Measurements from ENCODE around the gene TSPEAR.
"Not testable (repeated sequence)": the region's sequence is repeated elsewhere in the genome, so short reads cannot be mapped to it uniquely, and the experiment has no call there.

TSPEAR gene

GRCh38 chr21:44649521-44650100 lies 61.8 kb downstream of the TSPEAR start:
- DNase-seq, result no peak

DNA sequence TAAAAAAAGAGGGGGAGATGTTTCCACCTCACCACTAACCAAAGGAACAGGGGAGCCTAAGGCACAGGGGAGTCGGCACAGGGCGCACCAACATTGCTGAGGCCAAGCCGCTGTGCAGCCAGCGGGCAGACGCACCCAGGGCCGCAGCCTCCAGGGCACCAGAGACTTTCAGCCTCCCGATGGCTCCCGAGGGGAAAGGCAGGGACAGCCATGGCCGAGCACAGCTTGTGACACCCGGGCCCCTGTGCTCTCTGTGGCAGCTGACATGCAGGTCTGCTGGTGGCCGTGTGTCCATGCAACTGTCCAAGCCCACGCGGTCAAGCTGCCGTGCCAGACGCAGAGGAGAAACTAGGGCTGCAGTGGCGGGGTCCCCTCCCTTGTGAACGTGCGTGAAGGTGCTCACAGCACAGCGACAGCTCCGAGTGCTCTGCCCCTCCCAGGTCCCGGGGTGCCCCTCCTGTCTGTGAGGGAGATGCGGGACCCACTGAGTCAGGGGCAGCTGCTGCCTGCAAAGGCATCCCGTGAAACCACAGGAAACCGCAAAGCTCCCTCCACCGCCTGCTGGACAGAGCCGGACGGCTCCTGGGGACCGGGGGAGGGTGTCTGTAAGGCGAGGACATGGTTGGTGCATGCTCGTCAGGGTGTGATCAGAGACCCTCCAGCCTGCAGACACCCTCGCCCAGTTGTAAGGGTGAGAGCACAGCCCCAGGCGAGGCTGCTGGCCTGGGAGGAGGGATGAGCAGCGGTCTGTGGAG lies 62.6 kb downstream of the TSPEAR start:
- DNase-seq, result no peak

- no peak for DNase-seq
These were observed 64.2 kb downstream of the TSPEAR start for GRCh38 chr21:44647222-44647552.

DNA sequence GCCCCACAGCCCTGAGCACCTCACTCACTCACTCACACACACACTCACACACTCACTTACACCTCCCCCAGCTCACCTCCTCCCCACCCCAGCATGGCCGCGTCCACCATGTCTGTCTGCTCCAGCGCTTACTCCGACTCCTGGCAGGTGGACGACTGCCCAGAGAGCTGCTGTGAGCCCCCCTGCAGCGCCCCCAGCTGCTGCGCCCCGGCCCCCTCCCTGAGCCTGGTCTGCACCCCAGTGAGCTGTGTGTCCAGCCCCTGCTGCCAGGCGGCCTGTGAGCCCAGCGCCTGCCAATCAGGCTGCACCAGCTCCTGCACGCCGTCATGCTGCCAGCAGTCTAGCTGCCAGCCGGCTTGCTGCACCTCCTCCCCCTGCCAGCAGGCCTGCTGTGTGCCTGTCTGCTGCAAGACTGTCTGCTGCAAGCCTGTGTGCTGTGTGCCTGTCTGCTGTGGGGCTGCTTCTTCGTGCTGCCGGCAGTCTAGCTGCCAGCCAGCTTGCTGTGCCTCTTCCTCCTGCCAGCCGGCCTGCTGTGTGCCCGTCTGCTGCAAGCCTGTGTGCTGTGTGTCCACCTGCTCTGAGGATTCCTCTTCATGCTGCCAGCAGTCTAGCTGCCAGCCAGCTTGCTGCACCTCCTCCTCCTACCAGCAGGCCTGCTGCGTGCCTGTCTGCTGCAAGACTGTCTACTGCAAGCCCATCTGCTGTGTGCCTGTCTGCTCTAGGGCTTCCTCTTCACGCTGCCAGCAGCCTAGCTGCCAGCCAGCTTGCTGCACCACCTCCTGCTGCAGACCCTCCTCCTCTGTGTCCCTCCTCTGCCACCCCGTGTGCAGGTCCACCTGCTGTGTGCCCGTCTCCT lies 64.8 kb downstream of the TSPEAR start, which contains the start of gene KRTAP10-11:
TSS of gene KRTAP10-11 (plus strand) at position 49 of the 856 bp plus-strand sequence. CDS start at position 94, 45 bp downstream.
- DNase-seq, result not testable (repeated sequence)

DNA sequence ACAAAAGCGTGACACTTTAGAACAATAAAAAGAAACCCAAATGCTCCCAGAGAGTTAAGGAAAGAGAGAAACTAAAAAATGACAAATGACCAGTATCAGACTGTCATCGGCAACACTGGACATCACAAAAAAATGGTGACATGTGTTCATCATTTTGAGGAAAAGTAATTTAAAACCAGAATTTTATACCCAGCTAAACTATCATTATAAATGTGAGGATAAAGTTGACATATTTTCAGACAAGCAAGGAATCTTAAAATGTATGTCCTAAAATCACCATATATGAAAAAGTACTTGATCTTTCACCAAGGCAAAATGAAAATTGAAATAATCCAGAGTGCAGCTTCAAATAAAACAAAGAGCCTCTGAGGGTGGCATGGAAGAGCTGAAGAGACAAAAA lies 66.5 kb downstream of the TSPEAR start:
- DNase-seq, result no peak

DNA sequence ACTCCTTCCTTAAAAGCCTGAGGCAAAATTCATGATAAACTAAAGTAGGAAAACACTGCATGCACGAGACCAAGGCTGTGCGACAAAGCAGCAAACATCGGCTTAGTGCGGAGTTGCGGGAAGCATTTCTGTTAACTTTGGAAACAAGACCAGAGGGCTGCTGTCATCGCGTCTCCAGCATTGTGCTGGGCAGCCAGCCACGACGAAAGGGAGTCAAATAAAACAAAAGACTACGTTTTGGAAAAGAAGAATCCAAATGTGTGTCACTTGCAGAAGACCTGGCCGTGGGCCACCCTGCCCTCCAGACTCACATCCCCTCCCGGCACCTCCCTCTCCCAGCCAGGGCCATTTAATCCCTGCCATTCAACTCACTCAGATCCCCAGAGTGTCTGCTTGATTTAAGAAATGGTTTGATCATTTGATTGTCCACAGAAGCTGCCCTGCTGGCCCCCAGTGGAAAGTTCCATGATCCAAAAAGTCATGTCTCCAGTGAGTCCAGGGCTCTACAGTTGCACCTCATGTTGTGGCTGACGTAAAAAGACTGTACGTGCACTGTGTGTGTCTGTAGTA lies 67.5 kb downstream of the TSPEAR start:
- no peak for DNase-seq

GRCh38 chr21:44640761-44641160 lies 70.6 kb downstream of the TSPEAR start:
- no peak for DNase-seq

DNA sequence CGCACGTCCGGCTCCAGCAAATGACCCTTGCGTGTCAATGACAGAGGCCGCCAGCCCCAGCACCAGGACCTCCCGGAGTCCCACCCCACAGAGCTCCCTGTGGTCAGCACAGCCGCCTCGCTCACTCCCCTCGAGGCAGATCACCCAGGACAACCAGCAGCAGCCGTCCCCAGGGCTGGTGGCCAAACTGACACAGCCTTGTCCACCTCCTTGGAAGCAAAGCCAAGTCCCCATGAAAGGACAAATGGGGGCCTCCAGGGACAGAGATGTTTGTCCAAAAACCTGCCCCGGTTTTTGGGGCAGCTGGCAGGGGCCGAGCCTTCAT lies 72.1 kb downstream of the TSPEAR start:
- no peak for DNase-seq

- DNase-seq, result not testable (repeated sequence)
These were observed 72.7 kb downstream of the TSPEAR start for GRCh38 chr21:44638506-44639330.

DNA sequence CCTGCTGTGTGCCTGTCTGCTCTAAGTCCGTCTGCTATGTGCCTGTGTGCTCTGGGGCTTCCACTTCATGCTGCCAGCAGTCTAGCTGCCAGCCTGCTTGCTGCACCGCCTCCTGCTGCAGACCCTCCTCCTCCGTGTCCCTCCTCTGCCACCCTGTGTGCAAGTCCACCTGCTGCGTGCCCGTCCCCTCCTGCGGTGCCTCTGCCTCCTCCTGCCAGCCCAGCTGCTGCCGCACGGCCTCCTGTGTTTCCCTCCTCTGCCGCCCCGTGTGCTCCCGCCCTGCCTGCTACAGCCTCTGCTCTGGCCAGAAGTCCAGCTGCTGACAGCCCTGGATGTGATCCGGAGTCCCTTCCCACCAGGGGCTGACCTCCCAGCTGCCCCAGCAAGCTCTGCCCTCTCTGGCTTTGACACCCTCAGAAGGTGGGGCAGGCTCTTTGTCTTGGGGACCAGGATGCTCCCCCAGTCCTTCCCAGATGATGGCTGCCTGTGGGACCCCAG lies 73.5 kb downstream of the TSPEAR start:
- not testable (repeated sequence) for DNase-seq

DNA sequence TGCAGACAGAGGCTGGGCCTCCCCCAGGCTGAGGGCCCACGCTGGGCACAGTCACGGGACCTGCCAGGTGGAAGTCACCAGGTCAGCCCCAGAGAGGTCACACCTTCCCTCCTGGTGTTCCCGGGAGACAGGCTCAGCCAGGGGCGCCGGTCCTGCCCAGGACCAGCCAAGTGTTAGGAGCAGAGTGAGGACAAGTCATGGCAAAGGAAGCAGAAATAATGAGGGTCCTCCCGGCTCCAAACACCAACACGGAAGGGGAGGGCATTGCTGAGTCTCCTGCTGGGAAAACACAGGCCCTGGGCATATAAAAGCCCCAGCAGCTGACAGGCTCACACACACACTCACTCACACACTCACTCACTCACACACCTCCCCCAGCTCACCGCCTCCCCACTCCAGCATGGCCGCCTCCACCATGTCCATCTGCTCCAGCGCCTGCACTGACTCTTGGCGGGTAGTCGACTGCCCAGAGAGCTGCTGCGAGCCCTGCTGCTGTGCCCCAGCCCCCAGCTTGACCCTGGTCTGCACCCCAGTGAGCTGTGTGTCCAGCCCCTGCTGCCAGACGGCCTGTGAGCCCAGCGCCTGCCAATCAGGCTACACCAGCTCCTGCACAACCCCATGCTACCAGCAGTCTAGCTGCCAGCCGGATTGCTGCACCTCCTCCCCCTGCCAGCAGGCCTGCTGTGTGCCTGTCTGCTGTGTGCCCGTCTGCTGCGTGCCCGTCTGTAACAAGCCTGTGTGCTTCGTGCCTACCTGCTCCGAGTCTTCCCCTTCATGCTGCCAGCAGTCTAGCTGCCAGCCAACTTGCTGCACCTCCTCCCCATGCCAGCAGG lies 74.1 kb downstream of the TSPEAR start, which contains the start of gene KRTAP10-10:
TSS of gene KRTAP10-10 (plus strand) at position 339 of the 833 bp plus-strand sequence. CDS start at position 401, 62 bp downstream.
- no peak for DNase-seq

DNA sequence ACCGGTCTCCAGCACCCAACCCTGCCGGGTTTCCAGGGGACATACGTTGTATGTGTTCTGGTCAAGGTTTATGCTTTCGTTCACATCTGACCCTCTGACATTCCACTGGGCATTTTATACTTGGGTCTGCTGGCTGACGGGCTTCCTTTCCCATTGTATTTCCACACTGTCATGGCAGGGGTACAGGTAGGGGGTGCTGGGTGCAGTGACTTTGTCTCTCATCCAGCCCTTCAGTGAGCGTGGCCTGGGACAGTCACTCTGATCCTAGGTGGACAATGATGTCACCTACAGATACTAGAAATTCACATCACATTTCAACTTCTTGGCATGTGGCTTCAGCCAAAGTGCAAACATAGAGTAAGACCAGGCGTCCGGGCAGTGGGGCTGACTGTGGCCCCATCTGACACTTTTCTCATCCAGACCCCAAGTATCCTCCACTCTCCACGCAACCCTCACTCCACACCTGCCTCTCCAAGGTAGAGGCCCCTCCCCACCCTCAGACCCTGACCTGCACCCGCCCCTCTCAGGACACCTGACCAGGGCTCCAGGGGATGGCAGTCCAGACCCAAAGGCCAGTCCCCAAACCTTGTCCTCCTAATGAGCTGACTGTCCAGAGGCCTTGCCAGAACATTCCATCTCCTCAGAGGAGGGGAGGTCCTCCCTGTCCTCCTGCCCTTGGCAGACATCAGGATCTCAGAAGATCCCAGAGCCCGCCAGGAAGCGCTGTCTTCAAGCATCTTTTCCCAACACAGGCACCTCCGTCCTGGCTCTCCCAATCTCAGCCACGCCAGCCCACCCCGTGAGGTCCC lies 75.0 kb downstream of the TSPEAR start:
- no peak for DNase-seq

DNA sequence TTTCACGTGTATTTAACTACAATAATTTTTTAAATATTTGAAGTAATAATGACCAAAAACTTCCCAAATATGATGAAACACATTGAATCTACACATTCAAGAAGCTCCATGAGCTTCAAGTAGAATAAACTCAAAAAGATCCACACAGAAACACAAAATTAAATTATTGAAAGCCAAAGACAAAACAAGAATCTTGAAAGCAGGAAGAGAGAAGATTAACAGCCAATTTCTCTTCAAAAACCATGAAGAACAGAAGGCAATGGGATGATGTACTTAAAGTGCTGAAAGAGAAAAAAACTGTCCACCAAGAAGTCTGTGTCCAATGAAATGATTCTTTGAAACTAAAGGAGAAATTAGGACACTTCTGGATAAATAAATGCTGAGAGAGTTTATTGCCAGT lies 79.3 kb downstream of the TSPEAR start:
- no peak for DNase-seq

GRCh38 chr21:44630440-44630839 lies 80.9 kb downstream of the TSPEAR start:
- peak; percentile 31 for DNase-seq

DNA sequence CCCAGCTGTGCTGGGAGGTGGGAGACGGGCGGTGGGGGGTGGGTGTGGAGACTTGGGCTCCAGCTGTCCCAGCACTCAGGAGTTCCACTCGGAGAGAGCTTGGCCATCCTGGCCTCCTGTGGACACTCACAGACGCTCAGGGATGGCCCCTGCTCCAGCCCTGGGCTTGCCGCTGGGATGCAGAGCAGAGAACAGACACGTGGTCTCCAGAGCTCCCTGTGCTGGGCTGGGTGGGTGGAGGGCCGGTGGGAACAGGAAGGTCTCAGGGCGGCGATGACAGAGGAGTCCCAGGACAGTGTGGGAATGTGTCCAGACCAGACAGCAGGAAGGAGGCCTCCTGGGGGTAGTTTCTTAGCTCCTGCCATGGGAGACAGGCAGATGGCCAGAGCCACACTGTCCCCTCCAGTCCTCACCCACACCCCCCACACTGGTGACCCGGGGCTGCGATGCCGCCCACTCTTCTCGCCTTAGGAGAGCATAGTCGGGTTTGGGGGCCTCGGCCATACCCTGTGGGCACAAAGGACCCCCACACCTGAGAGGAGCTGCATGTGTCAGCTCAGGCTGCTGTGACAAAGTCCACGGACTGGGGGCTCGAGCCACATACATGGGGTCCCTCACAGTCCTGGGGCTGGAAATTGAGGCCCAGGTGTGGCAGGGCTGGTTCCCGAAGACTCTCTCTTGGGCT lies 82.5 kb downstream of the TSPEAR start:
- no peak for DNase-seq

DNA sequence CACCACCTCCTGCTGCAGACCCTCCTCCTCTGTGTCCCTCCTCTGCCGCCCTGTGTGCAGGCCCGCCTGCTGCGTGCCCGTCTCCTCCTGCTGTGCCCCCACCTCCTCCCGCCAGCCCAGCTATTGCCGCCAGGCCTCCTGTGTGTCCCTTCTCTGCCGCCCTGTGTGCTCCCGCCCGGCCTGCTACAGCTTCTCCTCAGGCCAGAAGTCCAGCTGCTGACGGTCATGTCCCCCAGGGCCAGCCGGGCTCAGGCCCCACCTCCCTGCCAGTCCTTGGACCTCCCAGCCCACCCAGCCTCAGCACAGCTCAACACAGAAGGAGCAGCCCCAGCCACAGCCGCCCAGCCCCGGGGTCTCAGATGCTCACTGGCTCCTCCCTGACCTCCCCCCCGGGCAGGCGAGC lies 83.5 kb downstream of the TSPEAR start:
- not testable (repeated sequence) for DNase-seq

- not testable (repeated sequence) for DNase-seq
These were observed 84.1 kb downstream of the TSPEAR start for GRCh38 chr21:44627181-44627822.

GRCh38 chr21:44626673-44627143 lies 84.7 kb downstream of the TSPEAR start, which contains the start of gene KRTAP10-9:
KRTAP10-9 (plus strand) TSS chr21:44627093; CDS start chr21:44627172, 79 bp downstream.
- no peak for DNase-seq

DNA sequence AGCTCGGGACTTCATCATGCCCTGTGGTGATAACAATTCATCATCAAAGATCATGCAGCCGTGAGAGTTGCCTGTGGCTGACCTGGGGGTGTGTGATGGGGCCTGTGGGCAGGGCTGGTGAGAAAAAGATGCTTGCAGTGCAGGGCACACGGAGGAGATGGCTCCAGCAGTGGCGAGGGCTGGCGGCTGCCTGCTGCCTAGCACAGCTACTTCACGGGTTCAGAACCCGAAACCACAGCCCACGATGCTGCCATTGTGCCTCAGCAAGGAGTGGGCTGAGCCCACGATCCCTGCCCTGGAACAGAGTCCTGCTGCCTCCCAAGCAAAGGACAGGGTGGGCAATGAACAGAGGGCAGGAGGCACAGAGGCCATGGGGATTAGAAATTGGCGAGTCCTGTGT lies 85.1 kb downstream of the TSPEAR start:
- peak; percentile 45 for DNase-seq
